AG04450 (cell line): ENCODE measurements around the gene ATP5F1D. TPM values are rescaled to one million over a fixed set of nuclear protein-coding genes. Genes with fewer than 3 reads are reported as not detected.

ENCODE experiments used
- CTCF ChIA-PET: fragments of 300-600, 350-600 bp; formaldehyde crosslinking; extraction: SDS; loops from one replicate; lab custom pipeline; 2022; ENCODE audit warnings: antibody characterized with exemption, inconsistent platforms; lab: Charles Lee
- POLR2A ChIA-PET: fragments of 350-600 bp; formaldehyde crosslinking; extraction: SDS; loops from one replicate; lab custom pipeline; 2021; ENCODE audit warnings: antibody characterized with exemption, inconsistent platforms; lab: Yijun Ruan, JAX
- DNase-seq: peaks from one replicate; pipeline ENCODE4 v3.0.0-alpha.2; 2011; ENCODE audit warnings: low read depth, low spot score
- H3K27ac ChIP-seq: one replicate; pipeline ENCODE4 v1.5.1; 2012; ENCODE audit warnings: low read depth, low read length, control low read depth
- H3K27me3 ChIP-seq: one replicate; pipeline ENCODE4 v1.6.0; 2012; ENCODE audit warnings: low read length; ENCODE audit not compliant: control insufficient read depth, insufficient read depth
- H3K4me3 ChIP-seq: 2 replicates; pipeline ENCODE4 v1.5.1; 2011; ENCODE audit warnings: mild to moderate bottlenecking, low read depth, low read length, control low read depth
- H3K9me3 ChIP-seq: 2 replicates; pipeline ENCODE4 v1.5.1; 2012; ENCODE audit warnings: low read length; ENCODE audit not compliant: control insufficient read depth, insufficient read depth
- CTCF ChIP-seq: IDR thresholded peaks from 2 replicates; pipeline ENCODE4 v1.5.1; 2011; ENCODE audit warnings: low read depth, low read length, control low read depth, inconsistent platforms
- polyA plus RNA-seq: library from polyadenylated mRNA; depleted of rRNA; stranded (reverse); fragments of >200 nt; gene quantifications from 2 replicates; pipeline ENCODE4 v1.2.3, GENCODE V29; 2011

The ATP5F1D gene
- polyA plus RNA-seq, 1 experiment = 36.4 TPM

GRCh38 chr19:1229924-1230782 lies 11.4 kb upstream of the ATP5F1D start:
- Histone ChIP-seq H3K4me3 (no peak overlapping the region), H3K27me3 (no peaks in the 10 kb centered on the region), H3K27ac (no peak overlapping the region), H3K9me3 (no peaks in the 10 kb centered on the region; the same call in 1 of the 2 replicates)
- ChIA-PET POLR2A (no interaction called here), CTCF (no interaction called here)
- no peak for TF ChIP-seq CTCF
- DNase-seq = no peak

DNA sequence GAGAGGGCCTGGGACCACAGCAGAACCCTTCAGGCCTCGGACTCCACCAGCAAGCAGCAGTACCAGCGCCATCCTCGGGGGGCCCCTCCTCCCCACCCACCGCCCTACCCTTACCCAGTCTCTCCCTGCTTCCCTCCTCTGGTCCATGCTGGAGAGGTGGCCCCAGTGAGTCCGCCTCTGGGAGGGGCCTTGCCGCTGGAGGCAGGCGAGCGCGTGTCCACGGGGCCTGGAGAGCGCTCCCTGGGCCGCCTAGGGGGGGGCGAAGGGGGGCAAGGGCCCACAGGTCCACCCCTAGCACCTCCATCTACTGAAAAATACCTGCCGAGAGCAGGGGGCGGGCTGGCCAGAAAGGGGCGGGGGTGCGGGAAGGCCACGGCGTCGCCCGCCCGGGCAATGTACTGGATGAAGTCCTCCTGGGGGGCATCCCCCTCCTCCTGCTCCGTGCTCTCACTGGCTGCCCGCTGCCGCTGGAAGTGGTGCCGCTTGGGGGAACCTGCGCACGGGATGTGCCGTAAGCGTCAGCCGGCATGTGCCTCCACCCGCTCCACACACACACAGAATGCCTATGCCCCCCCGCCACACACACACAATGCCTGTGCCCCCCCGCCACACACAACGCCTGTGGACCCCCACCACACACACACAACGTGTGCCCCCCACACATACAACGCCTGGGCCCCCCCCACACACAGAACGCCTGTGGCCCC lies 10.6 kb upstream of the ATP5F1D start:
- no peaks in the 10 kb centered on the region; the same call in 1 of the 2 replicates for H3K9me3 ChIP-seq
- no peaks in the 10 kb centered on the region for H3K27me3 ChIP-seq
- H3K27ac ChIP-seq = no peak overlapping the region
- no peak overlapping the region for H3K4me3 ChIP-seq
- no peak for DNase-seq
- TF ChIP-seq CTCF = no peak
- ChIA-PET CTCF (no interaction called here), POLR2A (no interaction called here)

DNA sequence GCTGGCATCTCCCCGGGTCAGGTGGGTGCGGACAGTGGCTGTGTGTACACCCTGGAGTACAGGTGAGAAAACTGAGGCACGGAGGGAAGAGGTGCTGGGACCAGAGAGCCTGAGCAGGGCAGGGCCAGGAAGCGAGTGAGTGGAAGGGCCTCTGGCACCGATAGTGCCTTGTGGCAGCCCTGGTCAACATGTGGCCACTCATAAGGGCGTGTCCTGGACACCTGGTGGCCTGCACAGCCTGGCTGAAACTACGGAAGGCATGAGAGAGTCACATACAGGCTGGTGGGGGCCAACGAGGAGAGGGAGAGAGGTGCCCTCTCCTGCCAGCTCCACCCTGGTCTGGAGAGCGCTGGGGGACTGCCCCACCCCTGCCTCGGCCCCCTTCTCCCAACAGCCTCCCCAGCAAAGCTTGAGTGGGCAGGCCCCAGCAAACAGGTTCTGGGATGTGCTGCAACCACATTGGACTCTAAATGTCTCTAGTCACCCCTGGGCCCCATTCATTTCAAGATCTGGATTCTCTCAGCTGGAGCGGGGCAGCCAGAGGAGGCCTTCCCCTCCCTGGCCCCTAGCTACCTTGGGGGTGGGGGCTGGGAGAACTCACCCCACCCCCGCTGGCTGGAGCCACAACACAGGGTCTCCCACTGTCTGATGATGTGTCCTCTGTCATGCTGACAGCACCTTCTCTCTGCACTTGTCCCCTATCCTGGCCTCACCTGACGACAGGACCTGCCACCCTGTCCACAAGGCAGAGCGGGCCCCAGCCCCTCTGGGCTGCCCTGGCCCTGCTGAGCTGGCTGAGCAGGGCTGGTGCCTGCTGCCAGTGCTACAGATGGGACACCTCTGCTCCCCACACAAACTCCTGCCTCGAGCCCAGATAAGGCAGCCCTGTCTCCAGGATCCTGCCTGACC lies 9.6 kb upstream of the ATP5F1D start:
- Histone ChIP-seq H3K27ac (peak overlapping the region; percentile 11), H3K9me3 (no peaks in the 10 kb centered on the region; the same call in 1 of the 2 replicates), H3K4me3 (no peak overlapping the region), H3K27me3 (no peaks in the 10 kb centered on the region)
- ChIA-PET POLR2A (interaction anchor here (0.7 to 1.4 kb wide), 3 partner anchors 21 to 64 kb away, joined by 3 read pairs; no protein-coding TSS in a partner anchor), CTCF (interaction anchor here (0.8 kb wide), 1 partner anchor 12 kb away, joined by 3 read pairs; no protein-coding TSS in a partner anchor)
- no peak for DNase-seq
- no peak for TF ChIP-seq CTCF

GRCh38 chr19:1232652-1233072 lies 8.9 kb upstream of the ATP5F1D start:
- Histone ChIP-seq H3K4me3 (no peak overlapping the region), H3K27ac (peak overlapping the region; percentile 11), H3K27me3 (no peaks in the 10 kb centered on the region), H3K9me3 (no peaks in the 10 kb centered on the region; the same call in 1 of the 2 replicates)
- ChIA-PET CTCF (interaction anchor here (0.8 kb wide), 1 partner anchor 11 kb away, joined by 3 read pairs; no protein-coding TSS in a partner anchor), POLR2A (interaction anchor here (0.6 to 1.4 kb wide), 3 partner anchors 20 to 123 kb away, joined by 3 to 5 read pairs (median 3); no protein-coding TSS in a partner anchor)
- TF ChIP-seq CTCF = no peak
- DNase-seq = no peak
